Vagina (tissue), 2 donors: ENCODE measurements around the gene PDCD1. TPM values are rescaled to one million over a fixed set of nuclear protein-coding genes. Genes with fewer than 3 reads are reported as not detected.

Source experiments
- DNase-seq, 2 donors: peaks; one replicate each; pipeline ENCODE4 v3.0.0-alpha.2; 2017; ENCODE audit errors: extremely low spot score in 2 of 2
- H3K27ac ChIP-seq: fragments of 200-600 bp; sonication (generic); one replicate; pipeline ENCODE4 v1.5.1; 2019
- H3K27me3 ChIP-seq: fragments of 200-600 bp; sonication (generic); one replicate; pipeline ENCODE4 v1.5.1; 2019
- H3K36me3 ChIP-seq, 2 donors: fragments of 200-600 bp; sonication (generic); one replicate each; pipeline ENCODE4 v1.5.1; 2017 to 2019
- H3K4me1 ChIP-seq: fragments of 200-600 bp; sonication (generic); one replicate; pipeline ENCODE4 v1.5.1; 2019
- H3K4me3 ChIP-seq, 2 donors: fragments of 200-600 bp; sonication (generic); 1 replicate in 1 of 2; 2 replicates in 1 of 2; pipeline ENCODE4 v1.5.1; 2016 to 2019
- H3K9me3 ChIP-seq: fragments of 200-600 bp; sonication (generic); one replicate; pipeline ENCODE4 v1.5.1; 2019
- CTCF ChIP-seq, 3 experiments: fragments of 450-650 bp in 2 of 3; fragments of 200-600 bp in 1 of 3; sonication (generic) in 1 of 3; IDR thresholded peaks; one replicate each; pipeline ENCODE4 v1.5.1; 2017 to 2019; ENCODE audit warnings: antibody characterized with exemption in 3 of 3, mild to moderate bottlenecking in 2 of 3, moderate library complexity in 2 of 3
- POLR2A ChIP-seq, 2 donors: fragments of 450-650 bp; IDR thresholded peaks; one replicate each; pipeline ENCODE4 v1.6.1; 2017; ENCODE audit warnings: antibody characterized with exemption in 2 of 2, mild to moderate bottlenecking in 2 of 2, moderate library complexity in 2 of 2
- POLR2AphosphoS5 ChIP-seq, 2 donors: sonication (generic); formaldehyde crosslinking; IDR thresholded peaks; one replicate each; pipeline ENCODE4 v1.9.0; 2017; ENCODE audit warnings: antibody characterized with exemption in 2 of 2, mild to moderate bottlenecking in 2 of 2, low read depth in 1 of 2; ENCODE audit not compliant: insufficient read depth in 1 of 2
- intact Hi-C: fragments of 100-400 bp; cut with DNase I; formaldehyde crosslinking; loops from one replicate; pipeline ENCODE4 v1.15.1; 2023
- total RNA-seq: library from RNA; depleted of rRNA; stranded (reverse); fragments of >200 nt; gene quantifications from one replicate; pipeline ENCODE4 v1.2.3, GENCODE V29; 2016

The PDCD1 gene
- total RNA-seq, 1 donor from 2014 or later, result 3.9 TPM

- H3K9me3 ChIP-seq, result no peaks in the 10 kb centered on the region
- peaks cover 6% of the 10 kb centered on the region for H3K4me1 ChIP-seq
- no peaks in the 10 kb centered on the region for H3K27me3 ChIP-seq
- DNase-seq, result no peak
- no peak overlapping the region for H3K4me3 ChIP-seq
- H3K36me3 ChIP-seq, result no peaks in the 10 kb centered on the region
- intact Hi-C loops, result no loop called here
- no peak for TF ChIP-seq CTCF (IDR thresholded peaks at IDR 0.05)
- no peak for TF ChIP-seq POLR2A (IDR thresholded peaks at IDR 0.05)
- no peak for TF ChIP-seq POLR2AphosphoS5 (IDR thresholded peaks at IDR 0.05; ENCODE audit: insufficient read depth in 1 of 2, low read depth in 1 of 2)
- no peak overlapping the region for H3K27ac ChIP-seq
These were observed 8.8 kb downstream of the PDCD1 start for GRCh38 chr2:241849616-241850543.

GRCh38 chr2:241848761-241849615 is 9.7 kb downstream of the PDCD1 start:
- DNase-seq, result no peak
- no peaks in the 10 kb centered on the region for H3K27me3 ChIP-seq
- peaks cover 13% of the 10 kb centered on the region for H3K4me1 ChIP-seq
- H3K9me3 ChIP-seq, result no peaks in the 10 kb centered on the region
- H3K4me3 ChIP-seq, result no peak overlapping the region
- TF ChIP-seq CTCF (IDR thresholded peaks at IDR 0.05) (no peak), POLR2AphosphoS5 (IDR thresholded peaks at IDR 0.05; ENCODE audit: insufficient read depth in 1 of 2, low read depth in 1 of 2) (no peak), POLR2A (IDR thresholded peaks at IDR 0.05) (no peak)
- intact Hi-C loops, result no loop called here
- no peak overlapping the region for H3K27ac ChIP-seq
- no peaks in the 10 kb centered on the region for H3K36me3 ChIP-seq

GRCh38 chr2:241846406-241846805 is 12.3 kb downstream of the PDCD1 start:
- Histone ChIP-seq H3K4me3 (no peak overlapping the region), H3K4me1 (peaks cover 21% of the 10 kb centered on the region), H3K27me3 (no peaks in the 10 kb centered on the region), H3K36me3 (no peaks in the 10 kb centered on the region), H3K27ac (no peak overlapping the region), H3K9me3 (no peaks in the 10 kb centered on the region)
- TF ChIP-seq POLR2A (IDR thresholded peaks at IDR 0.05) (no peak), CTCF (IDR thresholded peaks at IDR 0.05) (no peak), POLR2AphosphoS5 (IDR thresholded peaks at IDR 0.05; ENCODE audit: insufficient read depth in 1 of 2, low read depth in 1 of 2) (no peak)
- no peak for DNase-seq
- intact Hi-C loops, result no loop called here

GRCh38 chr2:241844831-241845578 is 13.7 kb downstream of the PDCD1 start:
- no peak for DNase-seq
- TF ChIP-seq POLR2A (IDR thresholded peaks at IDR 0.05), result no peak
- no peak for TF ChIP-seq CTCF (IDR thresholded peaks at IDR 0.05)
- no peak for TF ChIP-seq POLR2AphosphoS5 (IDR thresholded peaks at IDR 0.05; ENCODE audit: insufficient read depth in 1 of 2, low read depth in 1 of 2)
- H3K27me3 ChIP-seq, result no peaks in the 10 kb centered on the region
- H3K9me3 ChIP-seq, result no peaks in the 10 kb centered on the region
- H3K4me3 ChIP-seq, result peak overlapping the region; percentile 44 to 52
- H3K4me1 ChIP-seq, result peaks cover 21% of the 10 kb centered on the region
- no peaks in the 10 kb centered on the region for H3K36me3 ChIP-seq
- peak overlapping the region; percentile 73 for H3K27ac ChIP-seq
- intact Hi-C loops, result no loop called here
